GM21528 (cell line): ENCODE measurements around the gene CIDEC.
"Not testable (repeated sequence)": the region's sequence is repeated elsewhere in the genome, so short reads cannot be mapped to it uniquely, and the experiment has no call there.

Source experiments
- ATAC-seq: cut with Tn5 transposase; IDR thresholded peaks from one replicate; pipeline ENCODE4 v1.9.1; 2021; ENCODE audit warnings: mild to moderate bottlenecking, moderate library complexity; ENCODE audit not compliant: unreplicated experiment, low FRiP score

CIDEC gene

DNA sequence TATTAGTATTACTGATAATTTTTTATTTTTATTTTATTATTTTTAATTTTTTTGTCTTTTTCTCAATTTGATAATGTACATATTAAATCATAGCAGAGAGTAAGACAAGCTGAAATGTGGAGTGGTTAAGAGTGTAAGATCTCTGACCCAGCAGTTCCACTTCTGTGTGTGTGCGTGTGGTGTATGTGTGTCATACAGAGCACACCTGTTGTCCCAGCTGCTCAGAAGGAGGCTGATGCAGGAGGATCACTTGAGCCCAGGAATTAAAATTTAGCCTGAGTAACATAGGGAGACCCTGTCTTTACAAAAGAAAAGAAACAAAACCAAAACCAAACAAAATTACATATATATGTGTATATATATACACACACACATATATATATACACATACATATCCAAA, 1.4 kb upstream of the CIDEC start:
- ATAC-seq, result no peak

DNA sequence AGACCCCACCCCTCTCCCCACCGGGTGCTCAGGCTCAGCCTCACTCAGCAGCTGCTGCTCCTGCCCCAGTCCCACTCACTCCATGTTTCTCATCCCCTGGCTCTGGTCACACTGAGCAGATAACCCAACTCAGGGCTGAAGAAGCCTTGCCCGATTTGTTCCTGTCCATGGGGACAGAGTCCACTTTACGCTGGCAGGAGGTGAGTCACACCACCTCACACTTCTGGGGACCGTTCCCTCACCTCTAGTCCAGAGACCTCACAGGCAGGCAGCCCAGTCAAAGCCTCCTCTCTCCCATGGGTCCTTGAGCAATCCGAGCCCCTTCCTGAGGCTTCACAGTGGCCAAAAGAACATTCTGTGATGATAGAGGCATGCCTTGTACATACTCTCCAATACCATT, 1.4 kb downstream of the CIDEC start:
- no peak for ATAC-seq

DNA sequence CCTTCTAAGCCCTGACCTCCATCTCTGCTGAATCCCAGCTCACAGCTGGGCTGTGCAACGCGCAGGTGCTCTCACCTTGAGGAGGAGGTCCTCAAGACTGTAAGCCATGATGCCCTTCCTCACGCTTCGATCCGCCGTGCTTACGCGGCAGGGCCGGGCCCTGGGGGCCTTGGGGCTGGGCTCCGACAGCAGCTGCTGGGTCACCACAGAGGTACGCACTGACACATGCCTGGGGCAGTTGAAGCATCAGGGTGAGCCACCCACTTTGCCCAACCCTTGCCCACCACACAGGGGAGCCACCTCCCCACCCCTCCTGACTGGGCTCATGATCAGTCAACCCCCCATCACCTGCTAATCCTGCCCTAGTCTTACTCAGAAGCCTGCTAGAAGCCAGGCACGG, 3.1 kb downstream of the CIDEC start:
- no peak for ATAC-seq

DNA sequence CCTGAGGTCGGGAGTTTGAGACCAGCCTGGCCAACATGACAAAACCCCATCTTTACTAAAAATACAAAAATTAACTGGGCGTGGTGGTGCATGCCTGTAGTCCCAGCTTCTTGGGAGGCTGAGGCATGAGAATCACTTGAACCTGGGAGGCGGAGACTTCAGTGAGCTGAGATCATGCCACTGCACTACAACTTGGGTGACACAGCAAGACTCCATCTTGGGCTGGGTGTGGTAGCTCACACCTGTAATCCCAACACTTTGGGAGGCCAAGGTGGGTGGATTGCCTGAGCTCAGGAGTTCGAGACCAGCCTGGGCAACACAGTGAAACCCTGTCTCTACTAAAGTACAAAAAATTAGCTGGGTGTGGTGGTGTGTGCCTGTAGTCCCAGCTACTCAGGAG, 3.8 kb downstream of the CIDEC start:
- ATAC-seq, result not testable (repeated sequence)

DNA sequence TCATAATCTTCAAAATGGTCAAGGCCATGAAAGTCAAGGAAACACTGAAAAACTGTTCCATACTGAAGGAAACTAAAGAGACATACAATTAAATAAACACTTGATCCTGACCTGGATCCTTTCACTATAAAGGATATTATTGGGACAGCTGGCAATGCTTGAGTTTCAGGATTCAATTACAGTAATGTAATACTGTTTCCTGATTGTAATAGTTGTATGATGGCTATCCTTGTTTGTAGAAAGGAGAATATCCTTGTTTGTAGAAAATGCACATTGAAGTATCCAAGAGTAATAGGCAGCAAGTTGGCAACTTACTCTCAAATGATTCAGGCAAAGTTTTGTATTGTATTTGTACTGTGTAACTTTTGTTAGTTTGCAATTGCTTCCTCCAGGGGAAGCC, 4.6 kb downstream of the CIDEC start:
- ATAC-seq, result no peak

DNA sequence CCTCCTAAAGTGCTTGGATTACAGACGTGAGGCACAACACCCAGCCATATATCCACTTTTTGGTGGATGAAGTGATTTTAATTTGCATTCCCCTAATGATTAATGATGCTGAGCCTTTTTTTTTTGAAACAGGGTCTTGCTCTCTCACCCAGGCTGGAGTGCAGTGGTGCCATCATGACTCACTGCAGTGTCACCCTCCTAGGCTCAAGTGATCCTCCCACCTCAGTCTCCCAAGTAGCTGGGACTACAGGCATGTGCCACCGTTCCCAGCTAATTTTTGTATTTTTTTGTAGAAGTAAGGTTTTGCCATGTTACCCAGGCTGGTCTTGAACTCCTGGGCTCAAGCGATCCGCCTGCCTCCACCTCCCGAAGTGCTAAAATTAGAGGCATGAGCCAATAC, 8.0 kb downstream of the CIDEC start:
- not testable (repeated sequence) for ATAC-seq

DNA sequence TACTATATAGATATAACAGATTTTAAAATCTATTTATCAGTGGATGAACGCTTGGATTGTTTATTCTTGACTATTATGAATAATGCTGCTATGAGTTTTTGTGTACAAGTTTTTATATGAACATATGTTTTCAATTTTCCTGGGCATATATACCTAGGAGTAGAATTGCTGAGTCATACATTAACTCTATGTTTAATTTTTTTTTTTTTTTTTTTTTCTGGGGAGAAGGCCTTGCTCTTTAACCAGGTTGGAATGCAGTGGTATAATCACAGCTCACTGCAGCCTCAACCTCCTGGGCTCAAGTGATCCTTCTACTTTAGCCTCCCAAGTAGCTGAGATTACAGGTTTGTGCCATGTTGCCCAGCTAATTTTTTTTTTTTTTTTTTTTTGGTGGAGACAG, 9.1 kb downstream of the CIDEC start:
- ATAC-seq, result no peak

DNA sequence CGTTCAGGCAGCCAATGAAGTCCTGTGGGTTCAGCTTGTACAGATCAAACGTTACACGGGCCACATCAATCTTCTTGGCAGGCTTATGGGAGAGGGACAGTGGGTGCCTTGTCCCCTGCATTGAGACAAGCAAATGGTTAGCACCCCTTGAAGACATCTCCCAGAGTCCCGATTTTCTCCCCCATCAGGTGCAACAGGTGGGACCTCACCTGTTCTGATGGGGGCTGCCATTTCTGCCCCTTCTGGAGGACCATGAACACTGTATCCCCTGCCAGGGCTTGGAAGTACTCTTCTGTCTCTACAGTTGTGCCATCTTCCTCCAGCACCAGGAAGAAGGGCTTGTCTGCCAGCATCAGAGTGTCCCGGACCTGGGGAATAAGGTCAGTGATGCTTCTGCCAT, 10.1 kb downstream of the CIDEC start:
- no peak for ATAC-seq

DNA sequence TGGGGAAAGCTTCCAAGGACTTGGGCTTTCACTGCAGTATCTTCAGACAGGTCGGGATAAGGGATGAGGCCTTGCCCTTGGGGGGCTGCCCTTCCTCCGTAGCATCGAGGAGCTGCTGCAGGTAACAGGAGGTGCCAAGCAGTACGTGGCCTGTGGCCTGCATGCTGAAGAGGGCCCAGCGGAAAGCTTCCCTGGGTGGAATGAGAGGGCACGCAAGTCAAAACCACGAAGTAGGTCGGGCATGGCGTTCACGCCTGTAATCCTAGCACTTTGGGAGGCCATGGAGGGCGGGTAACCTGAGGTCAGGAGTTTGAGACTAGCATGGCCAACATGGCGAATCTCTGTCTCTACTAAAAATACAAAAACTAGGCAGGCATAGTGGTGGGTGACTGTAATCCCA, 12.9 kb downstream of the CIDEC start:
- no peak for ATAC-seq

DNA sequence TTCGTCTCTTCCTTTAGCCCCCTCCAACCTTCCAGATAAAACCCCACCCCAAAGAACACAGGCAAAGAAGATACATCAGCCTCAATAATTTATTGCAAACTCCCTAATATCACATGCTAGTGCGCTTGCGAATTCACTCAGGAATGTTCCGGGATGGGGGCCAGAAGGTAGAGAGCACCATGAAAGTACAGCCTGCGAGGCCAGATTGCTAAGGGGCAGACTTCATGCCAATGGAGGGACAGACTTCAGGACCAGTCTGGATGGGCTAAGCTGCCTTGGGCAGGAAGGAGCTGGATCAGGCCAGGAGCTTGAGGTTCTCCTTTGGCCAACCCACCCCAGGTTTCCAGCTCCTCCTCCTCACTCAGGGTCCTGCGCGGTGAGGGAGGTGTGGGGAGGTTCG, 13.4 kb downstream of the CIDEC start:
- ATAC-seq, result no peak

DNA sequence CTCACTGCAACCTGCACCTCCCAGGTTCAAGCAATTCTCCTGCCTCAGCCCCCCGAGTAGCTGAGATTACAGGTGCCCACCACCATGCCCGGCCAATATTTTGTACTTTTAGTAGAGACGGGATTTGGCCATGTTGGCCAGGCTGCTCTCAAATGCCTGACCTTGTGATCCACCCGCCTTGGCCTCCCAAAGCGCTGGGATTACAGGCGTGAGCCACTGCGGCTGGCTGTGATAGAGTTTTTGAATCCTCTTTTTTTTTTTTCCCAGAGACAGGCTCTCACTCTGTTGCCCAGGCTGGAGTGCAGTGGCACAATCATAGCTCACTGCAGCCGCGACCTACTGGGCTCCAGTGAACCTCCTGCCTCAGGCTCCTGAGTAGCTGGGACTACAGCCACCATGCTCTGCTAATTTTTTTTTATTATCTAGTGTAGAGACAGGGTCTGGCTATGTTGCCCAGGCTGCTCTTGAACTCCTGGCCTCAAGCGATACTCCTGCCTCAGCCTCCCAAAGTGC, 14.9 kb downstream of the CIDEC start:
- not testable (repeated sequence) for ATAC-seq

DNA sequence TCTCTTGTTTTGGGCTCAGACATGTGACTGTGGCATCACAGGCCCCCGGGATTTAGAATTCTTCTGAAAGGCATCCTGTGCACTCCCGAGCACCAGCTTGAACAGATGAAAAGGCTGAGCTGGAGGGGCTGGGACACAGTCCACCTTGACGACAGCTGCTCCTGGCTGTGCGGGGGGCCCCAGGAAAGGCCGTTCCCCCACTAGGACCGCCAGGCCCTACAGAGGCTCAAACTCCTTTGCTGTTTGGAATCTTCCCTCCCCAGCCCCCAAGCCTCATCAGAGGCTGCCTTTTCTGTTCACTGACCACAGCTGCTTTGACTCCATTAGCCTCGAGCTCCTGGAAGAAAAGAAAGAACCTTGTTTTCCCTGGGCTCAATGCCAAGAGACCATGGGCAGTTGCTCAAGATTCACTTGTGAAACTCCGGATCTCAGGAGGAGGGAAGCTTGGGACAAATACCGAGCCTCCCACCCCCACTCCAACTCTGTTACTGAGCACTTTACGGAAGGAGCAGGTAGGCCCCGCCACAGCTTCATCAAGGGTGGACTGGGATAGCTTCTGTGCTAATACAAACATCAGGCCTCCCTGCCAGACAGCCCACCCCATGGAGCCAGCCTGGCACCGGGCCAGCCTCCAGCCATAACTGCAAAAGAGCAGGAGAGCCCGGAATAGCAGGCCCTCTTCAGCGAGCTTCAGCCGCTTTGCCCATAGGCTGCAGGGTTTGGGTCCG, 15.7 kb downstream of the CIDEC start:
- no peak for ATAC-seq

DNA sequence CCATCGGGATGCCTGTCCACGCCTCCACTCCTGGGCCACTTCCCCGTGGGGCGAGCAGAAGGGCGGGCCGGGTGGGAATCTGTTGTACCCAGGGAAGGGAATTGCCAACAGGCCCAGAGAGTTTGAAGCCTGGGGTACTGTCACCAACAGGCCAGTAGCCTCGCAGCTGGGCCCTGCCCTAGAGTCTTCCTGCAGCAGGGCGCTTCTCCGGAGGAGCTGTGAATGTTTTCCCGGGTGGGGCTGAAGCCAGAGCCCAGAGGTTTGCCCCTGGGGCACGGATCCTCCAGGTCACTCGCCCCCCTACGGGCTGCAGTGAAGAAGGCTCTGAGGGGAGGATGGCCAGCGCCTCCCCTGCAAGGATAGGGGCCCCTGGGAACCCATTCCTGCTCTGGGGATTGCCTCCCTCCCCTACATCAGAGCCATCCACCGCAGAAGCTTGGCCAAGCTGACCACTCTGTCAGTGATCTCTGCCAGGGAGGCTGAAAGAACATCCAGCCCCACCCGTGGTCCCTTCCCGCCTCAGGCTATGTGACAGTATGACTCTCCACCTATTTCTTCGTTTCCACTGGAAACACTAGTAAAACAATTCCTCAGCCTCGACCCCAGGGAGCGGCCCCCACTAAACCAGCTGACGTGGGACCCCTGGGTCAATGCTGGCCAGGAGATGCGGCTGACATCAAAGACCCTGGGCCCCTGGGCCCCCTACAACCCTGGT, 16.8 kb downstream of the CIDEC start:
- no peak for ATAC-seq

DNA sequence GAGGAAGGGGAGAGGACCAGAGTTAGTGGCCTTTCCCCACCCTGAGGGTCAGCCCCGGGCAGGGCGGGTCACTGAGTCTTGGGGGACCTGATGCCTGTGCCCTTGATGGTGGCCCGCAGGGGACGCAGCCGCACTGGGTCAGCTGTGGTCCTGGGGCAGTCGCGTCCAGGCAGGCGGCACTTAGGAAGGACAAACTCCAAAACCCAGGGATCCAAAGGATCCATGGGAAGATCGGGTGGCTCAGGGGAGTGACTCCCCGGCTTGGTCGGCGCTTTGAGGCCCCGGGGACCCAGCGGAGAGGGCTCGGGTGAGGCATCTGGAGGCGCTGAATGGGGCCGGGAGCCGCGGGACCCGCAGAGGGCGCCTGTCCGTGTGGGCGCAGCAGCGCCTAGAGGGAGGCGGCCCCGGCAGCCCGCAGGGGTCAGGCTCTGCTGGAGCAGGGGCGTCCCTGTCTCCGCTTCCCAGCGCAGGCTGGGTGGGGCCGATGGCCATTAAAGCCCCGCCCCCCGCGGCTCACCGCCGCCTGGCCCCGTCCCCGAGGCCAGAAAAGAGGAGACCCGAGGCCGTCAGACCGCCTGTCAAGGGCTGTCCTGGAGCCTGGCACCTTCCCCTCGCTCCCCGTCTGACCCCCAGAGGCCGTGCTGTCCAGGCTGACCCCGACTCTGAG, 17.5 kb downstream of the CIDEC start:
- no peak for ATAC-seq

DNA sequence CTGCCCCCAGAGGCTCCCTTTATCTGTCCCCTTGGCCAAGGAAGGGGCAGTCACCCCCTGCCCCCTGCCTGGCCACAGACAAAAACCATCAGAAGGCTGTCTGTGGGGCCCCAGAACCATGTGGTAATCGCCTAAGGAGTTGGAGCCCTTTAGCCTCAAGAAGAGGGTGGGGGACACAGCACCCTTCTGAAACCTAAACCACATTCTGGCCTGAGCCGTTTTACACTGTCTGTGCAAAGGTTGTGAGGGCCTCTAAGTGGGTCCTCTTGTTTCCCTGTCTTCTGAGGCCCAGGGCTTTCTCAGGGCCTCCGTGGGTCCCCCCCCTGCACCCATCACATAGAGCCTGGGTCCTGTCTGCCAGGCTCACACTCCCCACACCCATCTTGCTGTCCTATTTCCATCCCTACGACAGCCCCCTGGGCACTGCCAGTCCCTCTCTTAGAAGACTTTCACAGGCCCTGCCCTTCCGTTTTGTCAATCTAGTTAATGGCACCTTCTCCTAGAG, 18.4 kb downstream of the CIDEC start:
- ATAC-seq, result no peak

DNA sequence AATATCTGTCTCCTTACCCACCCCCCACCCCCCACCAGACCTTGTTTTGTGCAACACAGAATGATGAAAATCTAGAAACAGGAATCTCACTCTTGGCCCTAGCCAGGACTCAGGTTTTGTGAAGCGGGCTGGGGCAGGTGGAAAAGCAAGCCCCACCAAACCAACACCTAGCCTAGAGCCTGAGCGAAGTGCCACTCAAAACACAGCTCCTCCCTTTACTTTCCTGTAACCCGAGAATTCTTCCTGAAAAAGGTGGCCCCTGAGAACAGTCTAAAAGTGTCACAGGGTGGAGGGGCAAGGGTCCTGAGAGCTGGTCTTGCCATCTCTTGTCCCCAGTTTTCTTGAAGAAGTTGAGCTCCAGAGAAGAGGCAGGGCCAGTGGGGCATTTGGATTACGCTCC, 18.9 kb downstream of the CIDEC start:
- ATAC-seq, result no peak

DNA sequence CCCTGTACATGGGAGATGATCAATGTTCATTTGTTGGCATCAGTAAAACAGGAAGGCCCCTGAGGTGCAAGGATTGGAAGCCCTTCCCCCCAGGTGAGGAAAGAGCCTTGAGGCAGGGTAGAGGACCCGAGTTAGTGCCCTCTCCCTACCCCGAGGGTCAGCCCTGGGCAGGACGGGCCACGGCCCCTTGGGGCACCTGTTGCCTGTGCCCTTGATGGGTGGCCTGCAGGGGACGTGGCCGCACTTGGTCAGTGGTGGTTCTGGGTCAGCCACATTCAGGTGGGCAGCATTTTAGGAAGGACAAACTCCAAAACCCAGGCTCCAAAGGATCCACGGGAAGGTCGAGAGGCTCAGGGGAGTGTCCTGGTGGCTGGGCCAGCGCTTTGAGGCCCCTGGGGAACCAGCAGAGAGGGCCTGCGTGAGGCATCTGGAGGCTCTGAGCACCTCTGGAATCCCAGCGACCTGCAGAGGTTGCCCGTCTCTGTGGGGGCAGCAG, 20.5 kb downstream of the CIDEC start:
- no peak for ATAC-seq

DNA sequence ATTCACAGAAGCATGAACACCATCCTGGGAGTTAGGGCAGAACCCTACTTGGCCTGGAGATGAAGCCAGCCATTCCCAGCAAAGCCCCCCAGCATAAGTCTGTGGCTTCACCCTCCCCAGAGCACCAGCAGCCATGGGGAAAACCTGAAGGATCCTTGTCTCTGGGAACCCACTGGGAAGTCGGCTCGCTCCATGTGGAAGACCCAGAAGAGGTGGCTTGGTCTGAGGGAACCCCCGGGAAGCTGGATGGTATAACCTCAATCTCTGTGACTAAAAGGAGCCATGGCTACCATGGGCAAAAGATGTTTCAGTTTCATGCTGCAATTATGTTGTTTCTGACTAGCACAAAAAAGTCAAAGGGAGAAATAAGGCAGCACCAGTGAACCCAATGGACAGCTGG, 24.5 kb downstream of the CIDEC start:
- no peak for ATAC-seq

DNA sequence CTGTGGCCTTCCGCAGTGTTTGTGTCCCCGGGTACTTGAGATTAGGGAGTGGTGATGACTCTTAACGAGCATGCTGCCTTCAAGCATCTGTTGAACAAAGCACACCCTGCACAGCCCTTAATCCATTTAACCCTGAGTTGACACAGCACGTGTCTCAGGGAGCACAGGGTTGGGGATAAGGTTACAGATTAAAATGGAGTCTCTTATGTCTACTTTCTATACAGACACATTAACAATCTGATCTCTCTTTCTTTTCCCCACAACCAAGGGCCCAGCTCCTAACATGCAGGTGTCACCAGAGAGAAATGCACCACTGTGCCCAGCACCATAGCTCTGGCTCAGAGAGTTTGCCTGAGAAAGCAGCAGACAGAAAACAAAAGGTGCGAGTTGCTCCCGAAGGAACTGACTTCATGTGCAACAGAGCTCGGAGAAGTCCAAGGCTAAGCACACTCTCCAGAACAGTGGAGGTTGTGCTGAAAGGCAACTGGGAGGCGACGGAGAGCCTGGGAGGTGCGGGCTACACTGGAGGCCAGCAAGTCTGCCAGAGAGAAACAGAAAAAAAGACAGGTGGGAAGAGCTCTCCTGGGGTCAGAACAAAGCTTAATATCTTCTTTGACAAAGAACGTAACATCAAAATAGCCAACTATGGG, 25.6 kb downstream of the CIDEC start:
- ATAC-seq, result not testable (repeated sequence)

DNA sequence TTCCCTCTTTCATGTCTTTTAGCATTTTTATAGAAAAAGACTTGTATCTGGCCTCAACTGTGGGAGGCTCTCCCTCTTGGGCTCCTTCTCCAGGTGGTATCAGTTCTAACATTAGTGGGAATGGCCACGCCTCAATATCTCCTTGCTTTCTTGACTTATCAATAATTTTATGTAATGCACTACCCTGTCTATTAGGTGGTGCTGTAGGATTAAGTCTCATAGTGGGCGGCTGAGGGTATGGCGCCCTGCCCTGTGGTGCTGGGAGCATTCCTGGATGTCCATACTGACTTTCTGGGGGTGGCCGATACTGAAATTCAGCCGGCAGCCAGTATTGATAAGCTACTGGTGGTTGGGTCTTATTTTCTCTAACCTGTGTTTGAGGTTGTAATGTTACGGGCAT, 27.5 kb downstream of the CIDEC start:
- ATAC-seq, result no peak

DNA sequence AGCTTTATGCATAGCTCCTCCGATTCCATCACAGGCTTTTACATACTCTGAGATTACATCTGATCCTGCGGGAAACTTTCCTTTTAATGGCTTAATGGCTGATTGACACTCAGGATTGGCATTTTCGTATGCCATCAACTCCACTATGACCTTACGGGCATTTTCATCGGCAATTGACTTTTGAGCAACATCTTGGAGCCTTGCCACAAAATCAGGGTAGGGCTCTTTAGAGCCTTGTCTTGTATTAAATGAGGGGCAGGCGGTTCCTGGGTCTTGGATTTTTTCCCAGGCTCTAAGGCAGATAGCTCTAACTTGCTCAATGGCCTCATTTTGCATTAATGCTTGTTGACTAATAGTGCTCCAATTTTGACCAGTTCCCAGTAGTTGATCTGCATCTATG, 28.1 kb downstream of the CIDEC start:
- ATAC-seq, result not testable (repeated sequence)
